ENCODE results near the gene KRAS.
A peak's percentile ranks its signal among the peaks of the same experiment; 100 is the strongest.

Gene KRAS

GRCh38 chr12:25245491-25245890, 5.2 kb downstream of the KRAS start:
- Mint-ChIP-seq H3K27ac (no peak overlapping the region), H3K4me3 (no peak overlapping the region), H3K9me3 (no peaks in the 10 kb centered on the region), H3K27me3 (no peaks in the 10 kb centered on the region), H3K4me1 (ENCODE audit: low read depth) (peaks cover 61% of the 10 kb centered on the region), H3K36me3 (ENCODE audit: low read depth) (peaks cover 58% of the 10 kb centered on the region)
- DNase-seq = no peak

DNA sequence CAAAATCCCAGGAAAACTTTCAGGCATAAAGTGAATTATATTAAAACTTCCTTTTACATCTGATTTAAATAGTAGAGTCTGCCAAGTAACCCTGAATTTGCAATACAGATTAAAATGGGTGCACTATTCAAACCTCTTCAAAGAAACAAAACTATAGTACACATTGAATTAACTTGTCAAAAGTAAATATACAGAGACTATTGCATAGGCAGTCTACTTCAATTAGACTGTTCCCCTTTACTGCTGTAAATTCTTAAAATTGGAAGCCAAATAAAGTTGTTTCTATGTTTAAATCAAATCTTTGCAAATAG, 7.1 kb downstream of the KRAS start:
- H3K4me1 Mint-ChIP-seq (ENCODE audit: low read depth) = peaks cover 55% of the 10 kb centered on the region
- no peaks in the 10 kb centered on the region for H3K27me3 Mint-ChIP-seq
- no peak overlapping the region for H3K27ac Mint-ChIP-seq
- DNase-seq = no peak
- peaks cover 67% of the 10 kb centered on the region for H3K36me3 Mint-ChIP-seq (ENCODE audit: low read depth)
- H3K9me3 Mint-ChIP-seq = no peaks in the 10 kb centered on the region
- H3K4me3 Mint-ChIP-seq = no peak overlapping the region

DNA sequence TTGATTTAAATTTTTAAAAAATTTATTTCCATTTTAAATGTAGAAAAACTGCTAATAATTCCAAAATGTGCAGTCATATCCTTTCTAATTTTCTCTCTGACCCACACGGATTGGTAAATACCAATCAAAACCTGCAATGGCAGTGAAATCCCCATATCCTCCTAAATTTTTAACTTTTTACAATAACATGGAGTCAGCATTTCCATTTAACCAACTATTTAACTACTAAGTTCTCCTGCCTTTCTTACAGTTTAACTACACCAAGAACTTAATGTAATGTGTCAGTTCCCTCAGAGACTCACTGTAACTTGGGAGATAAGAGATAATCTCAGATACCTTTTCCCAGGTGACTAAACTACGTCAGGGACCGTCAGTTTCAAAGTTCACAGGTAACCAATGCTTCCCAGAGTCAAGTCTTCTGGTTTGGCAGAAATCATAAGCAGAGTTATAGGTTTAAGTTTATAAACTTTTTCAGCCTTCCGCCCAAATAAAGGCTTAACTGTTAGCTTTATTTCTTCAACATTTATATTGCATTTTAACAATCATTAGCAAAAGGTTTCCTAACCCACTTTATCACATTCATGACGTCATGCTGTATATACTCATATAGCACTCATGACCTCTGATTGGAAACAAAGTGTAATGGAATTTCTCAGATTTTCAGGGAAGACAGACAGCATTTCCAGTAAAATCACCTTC, 7.6 kb downstream of the KRAS start:
- peaks cover 66% of the 10 kb centered on the region for H3K36me3 Mint-ChIP-seq (ENCODE audit: low read depth)
- H3K4me3 Mint-ChIP-seq = no peak overlapping the region
- DNase-seq = no peak
- no peaks in the 10 kb centered on the region for H3K27me3 Mint-ChIP-seq
- peaks cover 53% of the 10 kb centered on the region for H3K4me1 Mint-ChIP-seq (ENCODE audit: low read depth)
- no peak overlapping the region for H3K27ac Mint-ChIP-seq
- H3K9me3 Mint-ChIP-seq = no peaks in the 10 kb centered on the region

GRCh38 chr12:25241167-25242020, 9.3 kb downstream of the KRAS start:
- Mint-ChIP-seq H3K36me3 (ENCODE audit: low read depth) (peaks cover 75% of the 10 kb centered on the region), H3K27ac (no peak overlapping the region), H3K4me3 (no peak overlapping the region), H3K4me1 (ENCODE audit: low read depth) (peaks cover 55% of the 10 kb centered on the region), H3K9me3 (no peaks in the 10 kb centered on the region), H3K27me3 (no peaks in the 10 kb centered on the region)
- DNase-seq = no peak

DNA sequence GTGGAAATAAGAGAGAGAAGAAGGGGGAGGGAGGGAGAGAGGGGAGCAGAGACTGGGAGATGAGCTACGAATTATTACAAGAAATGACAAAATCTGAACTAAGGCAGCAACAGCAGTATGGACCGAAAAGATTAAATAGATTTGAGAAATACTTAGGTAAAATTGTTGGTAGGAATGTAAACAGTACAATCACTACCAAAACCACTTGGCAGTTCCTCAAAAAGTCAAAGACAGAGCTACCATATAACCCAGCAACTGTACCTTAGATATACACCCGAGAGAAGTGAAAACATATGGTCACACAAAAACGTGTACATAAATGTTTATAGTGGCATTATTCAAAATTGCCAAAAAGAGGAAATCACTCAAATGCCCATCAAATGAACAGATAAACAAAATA, 14.1 kb downstream of the KRAS start:
- no peak overlapping the region for H3K4me3 Mint-ChIP-seq
- H3K27ac Mint-ChIP-seq = no peak overlapping the region
- no peaks in the 10 kb centered on the region for H3K9me3 Mint-ChIP-seq
- peaks cover 64% of the 10 kb centered on the region for H3K36me3 Mint-ChIP-seq (ENCODE audit: low read depth)
- H3K27me3 Mint-ChIP-seq = no peaks in the 10 kb centered on the region
- no peak for DNase-seq
- H3K4me1 Mint-ChIP-seq (ENCODE audit: low read depth) = peaks cover 31% of the 10 kb centered on the region

GRCh38 chr12:25236190-25236589, 14.5 kb downstream of the KRAS start:
- Mint-ChIP-seq H3K36me3 (ENCODE audit: low read depth) (peaks cover 68% of the 10 kb centered on the region), H3K9me3 (no peaks in the 10 kb centered on the region), H3K4me3 (no peak overlapping the region), H3K27me3 (no peaks in the 10 kb centered on the region), H3K4me1 (ENCODE audit: low read depth) (peaks cover 28% of the 10 kb centered on the region), H3K27ac (no peak overlapping the region)
- DNase-seq = no peak

DNA sequence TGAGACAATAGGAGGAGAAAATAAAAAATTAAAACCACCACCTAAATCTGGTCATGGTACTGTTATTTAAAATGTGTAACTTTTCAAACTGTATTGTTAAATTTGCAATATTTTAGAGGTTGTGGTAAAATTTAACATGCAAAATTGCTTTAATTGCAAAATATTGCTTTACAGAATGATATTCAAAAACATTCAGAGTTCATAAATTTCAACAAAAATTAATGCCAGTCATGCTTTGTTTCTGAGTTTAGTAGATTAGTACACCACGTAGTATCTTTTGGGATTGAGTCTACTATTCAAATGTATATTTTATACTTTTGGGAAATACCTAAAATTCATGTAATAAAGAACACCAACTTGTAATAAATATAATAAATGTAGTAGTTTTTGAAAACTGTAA, 37.4 kb downstream of the KRAS start:
- Mint-ChIP-seq H3K9me3 (no peaks in the 10 kb centered on the region), H3K4me1 (ENCODE audit: low read depth) (peaks cover 19% of the 10 kb centered on the region), H3K36me3 (ENCODE audit: low read depth) (peaks cover 43% of the 10 kb centered on the region), H3K27me3 (no peaks in the 10 kb centered on the region), H3K4me3 (no peak overlapping the region), H3K27ac (no peak overlapping the region)
- no peak for DNase-seq

DNA sequence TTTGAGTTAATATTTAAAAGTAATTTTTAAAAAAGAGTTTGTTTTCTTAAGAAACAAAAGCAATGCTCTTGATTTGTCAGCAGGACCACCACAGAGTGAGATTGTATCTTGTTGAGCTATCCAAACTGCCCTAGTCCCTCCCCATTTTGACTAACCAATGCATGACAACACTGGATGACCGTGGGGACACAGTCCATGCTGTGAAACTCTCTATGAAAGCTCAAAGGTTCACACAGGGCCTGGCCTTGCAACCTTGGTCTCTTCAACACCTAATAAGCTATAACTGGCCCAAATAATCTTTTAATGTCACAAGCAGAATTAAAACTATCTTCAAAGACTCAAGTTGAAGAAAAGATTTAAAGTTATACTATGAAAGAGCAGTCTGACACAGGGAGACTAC, 42.2 kb downstream of the KRAS start:
- H3K4me1 Mint-ChIP-seq (ENCODE audit: low read depth) = peaks cover 24% of the 10 kb centered on the region
- DNase-seq = no peak
- H3K27ac Mint-ChIP-seq = no peak overlapping the region
- peaks cover 58% of the 10 kb centered on the region for H3K36me3 Mint-ChIP-seq (ENCODE audit: low read depth)
- no peaks in the 10 kb centered on the region for H3K27me3 Mint-ChIP-seq
- H3K9me3 Mint-ChIP-seq = no peaks in the 10 kb centered on the region
- H3K4me3 Mint-ChIP-seq = no peak overlapping the region

- H3K36me3 Mint-ChIP-seq (ENCODE audit: low read depth) = peaks cover 65% of the 10 kb centered on the region
- no peaks in the 10 kb centered on the region for H3K27me3 Mint-ChIP-seq
- H3K9me3 Mint-ChIP-seq = no peaks in the 10 kb centered on the region
- H3K4me3 Mint-ChIP-seq = no peak overlapping the region
- peaks cover 28% of the 10 kb centered on the region for H3K4me1 Mint-ChIP-seq (ENCODE audit: low read depth)
- no peak overlapping the region for H3K27ac Mint-ChIP-seq
- no peak for DNase-seq
Measured at GRCh38 chr12:25207846-25208245, 42.9 kb downstream of the KRAS start.

GRCh38 chr12:25207411-25207810, 43.3 kb downstream of the KRAS start:
- peaks cover 28% of the 10 kb centered on the region for H3K4me1 Mint-ChIP-seq (ENCODE audit: low read depth)
- no peaks in the 10 kb centered on the region for H3K27me3 Mint-ChIP-seq
- no peaks in the 10 kb centered on the region for H3K9me3 Mint-ChIP-seq
- H3K4me3 Mint-ChIP-seq = no peak overlapping the region
- peaks cover 69% of the 10 kb centered on the region for H3K36me3 Mint-ChIP-seq (ENCODE audit: low read depth)
- no peak for DNase-seq
- no peak overlapping the region for H3K27ac Mint-ChIP-seq

GRCh38 chr12:25202137-25202536, 48.6 kb downstream of the KRAS start:
- Mint-ChIP-seq H3K9me3 (no peaks in the 10 kb centered on the region), H3K27me3 (no peaks in the 10 kb centered on the region), H3K4me1 (ENCODE audit: low read depth) (peaks cover 29% of the 10 kb centered on the region), H3K27ac (peak overlapping the region; percentile 17), H3K36me3 (ENCODE audit: low read depth) (peaks cover 57% of the 10 kb centered on the region), H3K4me3 (no peak overlapping the region)
- DNase-seq = no peak

- H3K27ac Mint-ChIP-seq = peak overlapping the region; percentile 12
- H3K9me3 Mint-ChIP-seq = no peaks in the 10 kb centered on the region
- H3K27me3 Mint-ChIP-seq = no peaks in the 10 kb centered on the region
- H3K36me3 Mint-ChIP-seq (ENCODE audit: low read depth) = peaks cover 50% of the 10 kb centered on the region
- DNase-seq = no peak
- H3K4me3 Mint-ChIP-seq = no peak overlapping the region
- H3K4me1 Mint-ChIP-seq (ENCODE audit: low read depth) = peaks cover 32% of the 10 kb centered on the region
Measured at GRCh38 chr12:25200703-25201102, 50.0 kb downstream of the KRAS start.

DNA sequence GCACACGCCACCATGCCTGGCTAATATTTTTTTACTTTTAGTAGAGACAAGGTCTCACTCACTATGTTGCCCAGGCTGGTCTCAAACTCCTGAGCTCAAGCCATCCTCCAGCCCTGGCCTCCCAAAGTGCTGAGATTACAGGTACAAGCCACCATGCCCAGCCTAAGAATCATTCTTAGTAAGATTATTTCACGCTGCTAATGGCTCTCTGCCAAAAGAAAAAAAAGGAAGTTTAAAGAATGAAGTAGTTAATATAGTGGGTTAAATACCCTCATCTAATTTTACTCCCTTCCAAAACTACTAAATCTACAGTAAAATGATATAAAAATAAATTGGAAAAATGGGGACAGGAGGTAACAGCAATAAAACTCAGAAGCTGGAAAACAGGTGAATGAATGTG, 53.1 kb downstream of the KRAS start:
- Mint-ChIP-seq H3K27ac (no peak overlapping the region), H3K9me3 (no peaks in the 10 kb centered on the region), H3K4me3 (no peak overlapping the region), H3K4me1 (ENCODE audit: low read depth) (peaks cover 38% of the 10 kb centered on the region), H3K27me3 (no peaks in the 10 kb centered on the region), H3K36me3 (ENCODE audit: low read depth) (peaks cover 37% of the 10 kb centered on the region)
- no peak for DNase-seq

DNA sequence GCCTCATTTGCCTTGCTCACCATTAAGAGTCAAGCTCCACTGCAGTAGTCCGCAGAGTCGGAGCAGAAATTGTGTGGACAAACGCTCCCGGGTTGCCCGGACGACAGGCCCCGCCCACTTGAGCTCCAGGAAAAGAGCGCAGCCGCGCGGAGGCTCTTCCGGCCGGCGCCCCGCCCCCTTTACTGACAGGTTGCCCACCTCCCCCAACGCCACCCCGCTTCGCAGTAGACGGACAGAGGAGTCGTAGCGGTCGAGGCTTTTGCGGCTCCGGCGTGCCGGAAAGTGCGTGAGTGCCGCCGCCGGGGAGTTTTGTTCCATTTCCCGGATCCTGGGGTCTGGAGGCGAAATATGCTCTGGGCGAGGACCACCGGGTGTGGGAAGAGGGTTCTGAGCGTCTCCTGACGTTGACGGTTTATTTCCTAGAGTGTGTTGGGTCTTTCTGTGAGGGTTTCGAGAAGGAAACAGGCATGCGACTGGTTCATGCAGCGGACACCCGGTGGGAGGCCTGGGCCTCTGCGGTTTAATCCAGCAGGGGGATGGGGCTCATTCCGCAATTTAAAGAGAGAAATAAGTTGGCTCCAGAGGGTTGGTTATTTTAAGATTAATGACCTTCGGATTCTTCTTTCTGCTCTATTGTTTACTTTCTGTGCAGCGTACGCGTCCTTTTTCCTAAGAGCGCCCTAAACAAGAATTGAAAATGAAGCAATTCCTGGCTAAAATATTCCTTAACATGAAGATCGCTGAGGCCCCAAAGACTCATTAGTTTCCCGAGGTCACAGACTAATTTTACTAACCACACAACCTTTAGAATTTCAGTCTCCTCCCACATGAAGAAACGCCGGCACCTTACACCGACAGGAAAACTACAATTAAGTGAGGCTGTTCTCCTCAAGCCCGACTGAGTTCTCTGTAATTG, 55.4 kb downstream of the KRAS start, which contains the start of the genes DNAI7 and ETFRF1:
TSS of gene DNAI7 (minus strand) at position 105 of the 916 bp plus-strand sequence. CDS start at position 23, 82 bp downstream.
TSS of gene ETFRF1 (plus strand) at position 182 of the 916 bp plus-strand sequence. CDS start 8,720 bp downstream, outside the sequence.
- peaks cover 24% of the 10 kb centered on the region for H3K36me3 Mint-ChIP-seq (ENCODE audit: low read depth)
- H3K4me1 Mint-ChIP-seq (ENCODE audit: low read depth) = peaks cover 33% of the 10 kb centered on the region
- no peaks in the 10 kb centered on the region for H3K27me3 Mint-ChIP-seq
- DNase-seq = peak; percentile 95
- peak within 1 kb of the TSS; percentile 98 for H3K27ac Mint-ChIP-seq
- H3K4me3 Mint-ChIP-seq = peak within 1 kb of the TSS; percentile 94
- H3K9me3 Mint-ChIP-seq = no peaks in the 10 kb centered on the region

Data from activated T-cell treated with anti-CD3 and anti-CD28 coated beads, Interleukin-2, amount 50 U/mL, for 24 hours (primary cell).